OCI-LY3 (cell line): ENCODE measurements around the gene SERINC5.

ENCODE experiments used
- EZH2phosphoT487 ChIP-seq: fragments of 200-600 bp; shearing (Covaris generic); IDR thresholded peaks from 2 replicates; pipeline ENCODE4 v1.6.1; 2018; ENCODE audit warnings: antibody characterized with exemption, mixed run types, low read depth
- TF ChIP-seq, protein P1 (sequence below): fragments of 200-600, 300-600 bp; sonication (generic); IDR thresholded peaks from 2 replicates; pipeline ENCODE4 v1.5.1; 2014; ENCODE audit warnings: antibody characterized with exemption, low read length, low read depth

DNA sequence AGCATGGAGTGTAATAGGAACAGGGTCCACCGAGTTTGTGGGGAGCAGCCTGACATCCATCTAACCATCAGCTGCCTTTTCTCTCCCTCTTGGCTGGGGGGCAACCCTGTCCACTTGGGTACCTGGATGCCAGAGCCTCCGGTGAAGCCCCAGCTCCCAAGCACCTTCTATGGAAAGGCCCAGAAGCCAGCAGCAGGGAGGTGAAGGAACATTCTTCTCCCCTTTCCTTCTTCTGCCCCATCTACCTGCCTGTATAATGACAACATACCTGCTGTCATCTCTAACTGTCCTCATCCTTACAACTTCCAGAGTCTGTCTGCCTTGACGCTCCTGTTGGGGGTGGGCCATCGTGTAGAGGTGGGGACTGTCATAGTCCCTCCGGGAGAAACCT, 187.6 kb downstream of the SERINC5 start:
- TF ChIP-seq, protein P1, sequence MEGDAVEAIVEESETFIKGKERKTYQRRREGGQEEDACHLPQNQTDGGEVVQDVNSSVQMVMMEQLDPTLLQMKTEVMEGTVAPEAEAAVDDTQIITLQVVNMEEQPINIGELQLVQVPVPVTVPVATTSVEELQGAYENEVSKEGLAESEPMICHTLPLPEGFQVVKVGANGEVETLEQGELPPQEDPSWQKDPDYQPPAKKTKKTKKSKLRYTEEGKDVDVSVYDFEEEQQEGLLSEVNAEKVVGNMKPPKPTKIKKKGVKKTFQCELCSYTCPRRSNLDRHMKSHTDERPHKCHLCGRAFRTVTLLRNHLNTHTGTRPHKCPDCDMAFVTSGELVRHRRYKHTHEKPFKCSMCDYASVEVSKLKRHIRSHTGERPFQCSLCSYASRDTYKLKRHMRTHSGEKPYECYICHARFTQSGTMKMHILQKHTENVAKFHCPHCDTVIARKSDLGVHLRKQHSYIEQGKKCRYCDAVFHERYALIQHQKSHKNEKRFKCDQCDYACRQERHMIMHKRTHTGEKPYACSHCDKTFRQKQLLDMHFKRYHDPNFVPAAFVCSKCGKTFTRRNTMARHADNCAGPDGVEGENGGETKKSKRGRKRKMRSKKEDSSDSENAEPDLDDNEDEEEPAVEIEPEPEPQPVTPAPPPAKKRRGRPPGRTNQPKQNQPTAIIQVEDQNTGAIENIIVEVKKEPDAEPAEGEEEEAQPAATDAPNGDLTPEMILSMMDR: no peak
- no peak for TF ChIP-seq EZH2phosphoT487
